Mucosa of stomach (tissue), 1 donor: ENCODE measurements around the gene ARHGAP42.

Source experiments
- H3K27me3 ChIP-seq: one replicate; pipeline ENCODE4 v1.7.0; 2013; ENCODE audit warnings: mild to moderate bottlenecking, low read length; ENCODE audit not compliant: control insufficient read depth, insufficient read depth
- H3K36me3 ChIP-seq: one replicate; pipeline ENCODE4 v1.7.0; 2013; ENCODE audit warnings: low read length; ENCODE audit not compliant: control insufficient read depth, insufficient read depth
- H3K4me1 ChIP-seq: one replicate; pipeline ENCODE4 v1.7.0; 2013; ENCODE audit warnings: mild to moderate bottlenecking, low read length; ENCODE audit not compliant: control insufficient read depth, insufficient read depth
- H3K4me3 ChIP-seq: one replicate; pipeline ENCODE4 v1.7.0; 2013; ENCODE audit warnings: low read length
- H3K9ac ChIP-seq: one replicate; pipeline ENCODE4 v1.7.0; 2013; ENCODE audit warnings: mild to moderate bottlenecking, low read length, moderate library complexity
- H3K9me3 ChIP-seq: one replicate; pipeline ENCODE4 v1.7.0; 2013; ENCODE audit warnings: mild to moderate bottlenecking, low read length, moderate library complexity; ENCODE audit not compliant: control insufficient read depth
- donor health status: Pancreatic carcinoma.

ARHGAP42 gene

DNA sequence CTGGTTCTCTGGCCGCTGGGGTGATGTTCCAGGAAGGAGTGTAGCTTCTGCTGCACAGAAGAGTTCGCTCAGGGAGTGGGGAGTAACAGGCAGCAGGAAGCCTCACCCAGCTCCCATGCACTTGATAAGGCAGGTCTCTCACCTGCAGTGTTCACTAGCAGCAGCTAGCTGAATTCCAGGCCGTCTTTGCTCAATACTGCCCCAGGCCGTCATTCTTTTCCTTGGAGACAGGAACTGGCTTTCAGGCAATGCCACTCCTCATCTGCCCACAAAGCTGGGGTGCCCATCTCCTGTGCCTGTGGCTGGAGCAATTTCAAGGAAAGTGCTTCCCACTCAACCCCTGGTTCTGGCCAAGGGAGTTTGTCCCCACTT, 66.1 kb downstream of the ARHGAP42 start:
- Histone ChIP-seq H3K4me1 (peaks cover 21% of the 10 kb centered on the region), H3K4me3 (no peak overlapping the region), H3K9me3 (peaks cover 5% of the 10 kb centered on the region), H3K27me3 (no peaks in the 10 kb centered on the region), H3K36me3 (no peaks in the 10 kb centered on the region), H3K9ac (no peak overlapping the region)

DNA sequence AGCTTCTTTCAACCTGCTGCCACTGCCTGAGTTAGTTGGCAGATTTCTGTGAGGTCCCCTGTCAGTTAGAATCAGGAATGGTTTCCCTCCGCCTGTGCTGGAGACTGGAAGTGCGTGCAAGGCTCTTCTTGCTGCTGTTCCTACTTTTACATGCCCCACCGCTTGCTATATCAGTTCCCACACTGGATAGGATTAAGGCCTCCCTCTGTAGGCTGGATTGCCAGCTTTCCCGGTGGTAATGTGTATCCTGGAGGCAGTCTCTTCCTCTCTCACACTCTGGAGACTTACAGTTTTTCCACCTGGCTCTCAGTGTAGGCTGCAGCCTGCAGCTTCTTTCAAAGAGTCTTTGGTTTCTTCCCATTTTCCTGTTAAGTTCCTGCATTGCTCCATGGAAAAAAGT, 66.5 kb downstream of the ARHGAP42 start:
- Histone ChIP-seq H3K27me3 (no peaks in the 10 kb centered on the region), H3K9me3 (peaks cover 5% of the 10 kb centered on the region), H3K9ac (no peak overlapping the region), H3K4me3 (no peak overlapping the region), H3K36me3 (no peaks in the 10 kb centered on the region), H3K4me1 (peaks cover 21% of the 10 kb centered on the region)

DNA sequence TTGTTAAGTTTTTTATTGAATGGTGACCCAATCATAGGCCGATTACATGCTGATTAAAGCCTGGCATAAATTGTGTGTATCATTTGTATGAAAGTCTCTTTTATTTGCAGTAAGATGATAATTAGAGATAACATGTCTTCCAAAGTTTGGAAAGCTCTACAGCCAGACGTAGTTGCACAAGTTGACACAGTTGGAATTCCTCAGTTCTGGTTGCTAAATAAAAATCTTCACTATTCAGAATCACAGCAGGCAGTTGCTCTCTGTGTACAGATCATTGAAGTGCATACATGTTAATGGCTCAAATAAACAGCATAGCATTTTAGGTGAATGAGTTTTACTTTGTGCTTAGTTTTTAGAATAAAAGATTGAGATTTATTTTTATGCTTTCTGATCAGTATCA, 69.5 kb downstream of the ARHGAP42 start:
- H3K9ac ChIP-seq, result no peak overlapping the region
- no peaks in the 10 kb centered on the region for H3K9me3 ChIP-seq
- H3K4me3 ChIP-seq, result no peak overlapping the region
- no peaks in the 10 kb centered on the region for H3K36me3 ChIP-seq
- H3K4me1 ChIP-seq, result peaks cover 28% of the 10 kb centered on the region
- H3K27me3 ChIP-seq, result no peaks in the 10 kb centered on the region

DNA sequence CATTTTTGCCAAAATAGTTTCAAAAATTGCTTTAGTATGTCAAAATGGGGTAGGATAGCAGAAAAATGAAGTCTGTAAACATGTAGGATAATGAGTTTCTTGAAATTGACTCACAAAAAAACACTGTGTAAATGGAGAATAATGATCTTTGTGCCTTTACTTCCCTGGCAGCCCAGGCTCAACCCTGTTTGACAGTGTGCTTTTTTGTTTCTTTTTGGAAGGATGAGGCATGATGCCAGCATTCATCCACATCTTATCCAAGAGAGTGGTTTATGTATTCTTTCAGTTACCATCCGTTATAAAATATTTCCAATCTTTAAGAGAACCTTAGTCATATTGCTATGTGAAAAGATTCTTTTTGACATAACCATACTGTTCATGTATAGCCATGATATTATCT, 70.6 kb downstream of the ARHGAP42 start:
- peaks cover 20% of the 10 kb centered on the region for H3K4me1 ChIP-seq
- H3K36me3 ChIP-seq, result no peaks in the 10 kb centered on the region
- H3K9me3 ChIP-seq, result no peaks in the 10 kb centered on the region
- H3K27me3 ChIP-seq, result no peaks in the 10 kb centered on the region
- H3K4me3 ChIP-seq, result no peak overlapping the region
- H3K9ac ChIP-seq, result no peak overlapping the region

DNA sequence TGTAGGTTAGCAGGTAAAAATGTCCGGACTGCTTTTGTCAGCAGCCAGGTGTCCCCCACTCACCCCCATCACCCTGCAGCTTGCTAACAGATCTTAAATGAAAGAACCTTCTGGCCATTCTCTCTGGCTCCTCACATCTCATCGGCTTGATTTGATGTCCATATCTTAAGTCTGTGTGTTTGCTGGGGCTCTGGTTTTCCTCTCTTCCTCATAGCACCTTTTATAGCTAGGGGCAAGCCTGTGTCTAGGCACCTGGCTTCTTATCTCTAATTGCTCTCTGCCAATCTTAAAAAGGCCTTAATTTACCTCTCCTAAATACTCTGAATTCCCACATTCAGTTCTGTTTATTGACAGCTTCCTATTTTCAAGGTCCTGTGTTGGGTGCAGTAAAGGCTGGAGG, 72.0 kb downstream of the ARHGAP42 start:
- Histone ChIP-seq H3K36me3 (no peaks in the 10 kb centered on the region), H3K9ac (no peak overlapping the region), H3K27me3 (no peaks in the 10 kb centered on the region), H3K4me1 (peaks cover 7% of the 10 kb centered on the region), H3K9me3 (no peaks in the 10 kb centered on the region), H3K4me3 (no peak overlapping the region)

DNA sequence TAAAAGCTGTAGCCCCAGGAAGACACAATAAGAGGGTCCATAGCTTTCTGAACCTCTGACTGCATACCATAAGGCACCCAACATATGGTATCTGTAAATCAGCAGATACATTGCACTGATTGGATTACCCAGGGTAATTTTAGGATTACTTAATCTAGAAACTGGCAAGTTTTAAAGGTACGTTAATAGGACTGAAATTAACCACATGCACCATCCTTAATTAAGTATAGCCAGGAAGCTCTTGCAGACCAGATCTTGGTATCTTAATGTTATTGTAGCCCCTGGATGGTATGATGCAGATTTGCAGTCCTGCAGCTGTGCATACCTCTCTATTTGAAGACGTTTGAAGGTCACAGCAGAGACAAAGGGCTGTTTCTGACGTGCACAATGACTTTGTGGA, 72.8 kb downstream of the ARHGAP42 start:
- H3K36me3 ChIP-seq, result no peaks in the 10 kb centered on the region
- H3K27me3 ChIP-seq, result no peaks in the 10 kb centered on the region
- H3K4me3 ChIP-seq, result no peak overlapping the region
- H3K4me1 ChIP-seq, result peaks cover 7% of the 10 kb centered on the region
- no peaks in the 10 kb centered on the region for H3K9me3 ChIP-seq
- H3K9ac ChIP-seq, result no peak overlapping the region

DNA sequence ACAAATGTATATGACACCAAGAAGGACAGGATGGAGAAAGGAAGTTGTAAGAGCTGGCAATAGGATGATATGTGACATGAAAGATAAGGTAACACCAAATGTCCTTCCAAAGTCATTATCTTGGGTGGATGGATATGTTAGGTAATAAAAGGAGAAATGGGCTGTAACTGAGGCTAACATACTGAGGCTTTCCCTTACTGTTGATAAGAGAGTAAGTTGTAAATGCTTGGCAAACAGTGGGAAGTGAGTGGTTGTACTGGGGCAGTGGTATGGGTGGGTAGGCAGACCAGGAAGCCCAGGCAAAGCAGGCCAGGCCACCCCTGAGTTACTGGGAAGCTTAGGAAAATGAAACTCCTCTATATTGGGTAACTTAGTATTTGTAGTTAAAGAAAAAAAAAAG, 73.7 kb downstream of the ARHGAP42 start:
- H3K36me3 ChIP-seq, result no peaks in the 10 kb centered on the region
- no peaks in the 10 kb centered on the region for H3K9me3 ChIP-seq
- H3K4me1 ChIP-seq, result peaks cover 14% of the 10 kb centered on the region
- no peak overlapping the region for H3K9ac ChIP-seq
- no peaks in the 10 kb centered on the region for H3K27me3 ChIP-seq
- H3K4me3 ChIP-seq, result no peak overlapping the region

DNA sequence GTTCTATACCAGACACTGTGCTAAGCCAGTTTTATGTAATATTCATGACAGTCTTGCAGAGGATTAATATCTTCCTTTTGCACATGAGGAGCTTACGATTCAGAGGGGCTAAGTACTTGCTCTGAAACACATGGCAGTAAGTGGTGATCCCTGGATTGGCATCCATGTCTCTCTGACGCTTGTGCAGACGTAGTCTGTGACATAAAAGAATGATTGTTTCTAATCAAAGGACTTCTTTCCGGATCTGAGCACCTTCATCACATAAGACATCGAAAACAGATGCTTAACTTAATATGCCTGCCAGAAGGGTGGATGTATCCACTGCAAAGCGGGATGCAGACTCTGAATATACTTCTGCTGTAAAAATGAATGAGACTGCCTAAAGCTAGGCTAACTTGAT, 74.8 kb downstream of the ARHGAP42 start:
- no peak overlapping the region for H3K4me3 ChIP-seq
- no peaks in the 10 kb centered on the region for H3K9me3 ChIP-seq
- no peak overlapping the region for H3K9ac ChIP-seq
- H3K27me3 ChIP-seq, result no peaks in the 10 kb centered on the region
- peaks cover 14% of the 10 kb centered on the region for H3K4me1 ChIP-seq
- no peaks in the 10 kb centered on the region for H3K36me3 ChIP-seq

DNA sequence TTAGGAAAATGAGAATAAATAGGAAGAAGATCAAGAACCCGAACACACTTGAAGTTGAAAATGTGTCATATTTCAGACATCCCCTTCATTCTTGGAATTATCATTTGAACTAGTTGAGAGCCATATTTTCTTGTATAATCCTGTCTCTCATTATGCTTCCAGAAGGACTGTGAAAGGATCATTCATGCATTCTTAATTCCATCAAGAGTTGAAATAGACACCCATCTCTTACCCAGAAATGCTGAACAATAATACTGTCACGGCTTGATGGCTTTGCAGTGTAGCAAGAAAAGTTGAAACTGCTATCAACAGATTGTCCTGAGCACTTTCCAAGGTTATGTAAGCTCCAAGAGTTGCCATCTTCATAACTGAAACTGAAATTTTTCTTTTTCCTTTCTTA, 79.7 kb downstream of the ARHGAP42 start:
- no peak overlapping the region for H3K4me3 ChIP-seq
- H3K9me3 ChIP-seq, result no peaks in the 10 kb centered on the region
- H3K9ac ChIP-seq, result no peak overlapping the region
- peaks cover 16% of the 10 kb centered on the region for H3K4me1 ChIP-seq
- H3K36me3 ChIP-seq, result no peaks in the 10 kb centered on the region
- no peaks in the 10 kb centered on the region for H3K27me3 ChIP-seq

DNA sequence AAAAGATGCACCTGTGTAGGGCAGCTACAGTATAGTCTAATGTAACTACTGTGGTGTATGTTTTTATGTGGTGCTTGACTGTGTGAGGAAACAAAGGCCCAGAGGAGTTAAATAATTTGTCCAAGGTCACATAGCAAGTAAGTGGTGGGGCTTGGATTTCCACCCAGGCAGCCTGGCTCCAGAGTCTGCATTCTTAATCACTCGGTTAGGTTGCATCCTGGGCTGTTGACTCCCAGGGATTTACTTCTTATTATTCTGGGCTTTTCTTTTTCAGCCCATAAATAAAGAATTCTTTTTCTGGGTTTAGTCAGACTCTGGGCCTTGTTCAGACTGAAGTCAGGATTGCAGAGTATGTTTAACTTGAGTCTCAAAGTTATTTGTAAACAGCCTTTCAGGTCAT, 82.1 kb downstream of the ARHGAP42 start:
- no peaks in the 10 kb centered on the region for H3K9me3 ChIP-seq
- H3K27me3 ChIP-seq, result no peaks in the 10 kb centered on the region
- H3K36me3 ChIP-seq, result no peaks in the 10 kb centered on the region
- no peak overlapping the region for H3K4me3 ChIP-seq
- peaks cover 24% of the 10 kb centered on the region for H3K4me1 ChIP-seq
- no peak overlapping the region for H3K9ac ChIP-seq

DNA sequence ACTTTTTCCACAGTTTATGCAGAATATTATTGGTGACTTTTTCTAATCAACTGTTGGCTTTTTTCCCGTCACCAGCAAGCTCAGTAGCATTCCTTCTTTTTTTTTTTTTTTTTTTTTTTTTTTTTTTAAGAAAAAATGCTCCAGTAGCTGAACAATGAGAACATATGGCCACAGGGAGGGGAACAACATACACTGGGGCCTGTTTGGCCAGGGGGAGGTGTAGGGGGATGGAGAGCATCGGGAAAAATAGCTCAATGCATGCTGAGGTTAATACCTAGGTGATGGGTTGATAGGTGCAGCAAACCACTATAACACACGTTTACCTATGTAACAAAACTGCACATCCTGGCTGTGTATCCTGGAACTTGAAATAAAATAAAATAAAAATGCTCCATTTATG, 82.5 kb downstream of the ARHGAP42 start:
- no peaks in the 10 kb centered on the region for H3K36me3 ChIP-seq
- H3K9me3 ChIP-seq, result no peaks in the 10 kb centered on the region

DNA sequence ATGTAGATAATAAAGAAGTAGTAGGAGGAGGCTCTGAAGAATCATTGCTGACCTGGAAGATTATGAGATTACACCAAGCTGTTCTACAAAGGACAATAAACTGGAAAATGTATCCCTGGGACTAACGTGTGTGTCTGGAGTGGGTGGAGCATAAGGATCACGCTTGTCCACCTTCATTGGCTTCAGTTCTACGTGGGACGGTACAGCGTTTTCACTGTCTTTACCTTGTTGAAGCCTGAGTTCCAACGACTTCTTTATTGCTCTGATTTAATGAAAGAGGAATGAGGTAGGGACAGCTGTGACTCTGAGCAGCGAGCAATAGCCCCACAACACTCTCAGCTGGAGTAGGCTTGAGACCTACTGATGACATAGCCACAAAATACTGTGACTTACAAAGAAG, 87.0 kb downstream of the ARHGAP42 start:
- no peaks in the 10 kb centered on the region for H3K9me3 ChIP-seq
- H3K9ac ChIP-seq, result no peak overlapping the region
- no peaks in the 10 kb centered on the region for H3K36me3 ChIP-seq
- peaks cover 55% of the 10 kb centered on the region for H3K4me1 ChIP-seq
- H3K27me3 ChIP-seq, result no peaks in the 10 kb centered on the region
- H3K4me3 ChIP-seq, result no peak overlapping the region

More for the DNA sequence above, 82.5 kb downstream of the ARHGAP42 start:
- no peak overlapping the region for H3K9ac ChIP-seq
- H3K4me3 ChIP-seq, result no peak overlapping the region
- peaks cover 29% of the 10 kb centered on the region for H3K4me1 ChIP-seq
- H3K27me3 ChIP-seq, result no peaks in the 10 kb centered on the region

DNA sequence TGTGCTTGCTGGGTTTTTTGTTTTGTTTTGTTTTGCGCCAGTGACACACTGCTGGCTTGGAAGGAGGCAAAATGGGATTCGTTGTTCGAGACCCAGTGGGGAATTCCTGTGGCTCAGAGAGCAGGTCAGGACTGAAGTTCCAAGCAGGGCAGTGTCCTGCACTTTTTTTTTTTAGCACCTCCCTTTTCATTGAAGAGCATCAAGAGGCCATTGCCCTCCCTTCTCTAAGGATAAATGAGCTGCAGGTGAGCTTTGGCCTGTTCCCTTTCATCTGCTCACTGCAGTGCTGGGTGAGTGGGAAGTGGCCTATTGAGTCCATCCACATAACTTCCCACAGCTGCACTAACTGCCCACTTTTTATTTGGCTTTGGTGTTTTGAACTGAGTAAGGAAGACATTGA, 87.8 kb downstream of the ARHGAP42 start:
- H3K9me3 ChIP-seq, result no peaks in the 10 kb centered on the region
- peak overlapping the region; percentile 1 for H3K4me3 ChIP-seq
- no peak overlapping the region for H3K9ac ChIP-seq
- H3K4me1 ChIP-seq, result peaks cover 52% of the 10 kb centered on the region
- H3K36me3 ChIP-seq, result no peaks in the 10 kb centered on the region
- no peaks in the 10 kb centered on the region for H3K27me3 ChIP-seq
